Gastroesophageal sphincter (tissue), 3 donors: ENCODE data around the gene ADGRL1.
"Not testable (repeated sequence)": the region's sequence is repeated elsewhere in the genome, so short reads cannot be mapped to it uniquely, and the experiment has no call there.

Source experiments
- POLR2A ChIP-seq, 2 donors: fragments of 450-650 bp; IDR thresholded peaks; one replicate each; pipeline ENCODE4 v1.6.1; 2017; ENCODE audit warnings: antibody characterized with exemption in 2 of 2, mild to moderate bottlenecking in 2 of 2, moderate library complexity in 1 of 2
- POLR2AphosphoS5 ChIP-seq: sonication (generic); formaldehyde crosslinking; IDR thresholded peaks from one replicate; pipeline ENCODE4 v1.6.1; 2017; ENCODE audit warnings: antibody characterized with exemption
- TF ChIP-seq, protein P1 (sequence below), 4 experiments: fragments of 200-600 bp in 2 of 4; fragments of 450-650 bp in 2 of 4; sonication (generic) in 1 of 4; IDR thresholded peaks; one replicate each; pipeline ENCODE4 v1.5.1; 2017 to 2019; ENCODE audit warnings: antibody characterized with exemption in 4 of 4, mild to moderate bottlenecking in 2 of 4, moderate library complexity in 2 of 4

DNA sequence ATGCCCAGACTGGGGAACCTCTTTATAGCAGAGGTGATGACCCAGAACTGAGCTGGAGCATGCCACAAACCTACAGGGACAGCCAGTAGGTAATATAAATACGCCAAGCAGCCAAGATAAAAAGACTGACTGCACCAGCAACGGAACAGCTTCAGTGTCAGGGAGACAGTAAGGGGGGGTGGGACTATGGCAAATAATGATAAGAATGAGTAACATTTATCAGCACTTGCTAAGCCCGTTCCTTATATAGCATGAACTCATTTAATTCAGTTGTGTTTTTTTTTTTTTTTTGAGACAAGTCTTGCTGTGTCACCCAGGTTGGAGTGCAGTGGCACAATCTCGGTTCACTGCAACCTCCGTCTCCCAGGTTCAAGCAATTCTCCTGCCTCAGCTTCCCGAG, 20.5 kb upstream of the ADGRL1 start:
- not testable (repeated sequence) for TF ChIP-seq POLR2AphosphoS5; POLR2A (IDR thresholded peaks at IDR 0.05)
- TF ChIP-seq, protein P1, sequence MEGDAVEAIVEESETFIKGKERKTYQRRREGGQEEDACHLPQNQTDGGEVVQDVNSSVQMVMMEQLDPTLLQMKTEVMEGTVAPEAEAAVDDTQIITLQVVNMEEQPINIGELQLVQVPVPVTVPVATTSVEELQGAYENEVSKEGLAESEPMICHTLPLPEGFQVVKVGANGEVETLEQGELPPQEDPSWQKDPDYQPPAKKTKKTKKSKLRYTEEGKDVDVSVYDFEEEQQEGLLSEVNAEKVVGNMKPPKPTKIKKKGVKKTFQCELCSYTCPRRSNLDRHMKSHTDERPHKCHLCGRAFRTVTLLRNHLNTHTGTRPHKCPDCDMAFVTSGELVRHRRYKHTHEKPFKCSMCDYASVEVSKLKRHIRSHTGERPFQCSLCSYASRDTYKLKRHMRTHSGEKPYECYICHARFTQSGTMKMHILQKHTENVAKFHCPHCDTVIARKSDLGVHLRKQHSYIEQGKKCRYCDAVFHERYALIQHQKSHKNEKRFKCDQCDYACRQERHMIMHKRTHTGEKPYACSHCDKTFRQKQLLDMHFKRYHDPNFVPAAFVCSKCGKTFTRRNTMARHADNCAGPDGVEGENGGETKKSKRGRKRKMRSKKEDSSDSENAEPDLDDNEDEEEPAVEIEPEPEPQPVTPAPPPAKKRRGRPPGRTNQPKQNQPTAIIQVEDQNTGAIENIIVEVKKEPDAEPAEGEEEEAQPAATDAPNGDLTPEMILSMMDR (IDR thresholded peaks at IDR 0.05), result not testable (repeated sequence)
